GM18909 (cell line): ENCODE data around the gene CRYZ.
"Not testable (repeated sequence)": the region's sequence is repeated elsewhere in the genome, so short reads cannot be mapped to it uniquely, and the experiment has no call there.

Source experiments
- ATAC-seq: cut with Tn5 transposase; IDR thresholded peaks from one replicate; pipeline ENCODE4 v1.9.1; 2021; ENCODE audit warnings: mild to moderate bottlenecking; ENCODE audit not compliant: unreplicated experiment, poor library complexity

The CRYZ gene

DNA sequence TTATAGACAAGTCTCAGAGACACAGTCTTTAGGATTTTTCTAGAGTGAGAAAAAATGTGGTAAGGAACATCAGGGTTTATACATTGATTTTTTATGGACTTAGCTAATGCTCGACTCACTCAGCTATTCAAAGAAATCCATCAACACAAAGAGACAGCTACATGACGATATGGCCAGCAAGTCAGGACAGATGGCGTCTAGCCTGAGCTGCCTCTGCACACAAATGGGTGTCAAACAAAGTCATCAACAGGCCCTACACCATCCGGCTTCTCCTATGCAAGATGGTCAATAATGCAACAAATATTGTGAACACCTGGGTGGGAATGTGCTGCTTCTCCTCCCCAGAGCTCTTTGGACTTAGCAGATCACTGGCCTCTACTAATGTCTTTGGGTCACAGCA, 45.9 kb downstream of the CRYZ start:
- ATAC-seq: no peak

- ATAC-seq: no peak
These were observed 48.5 kb downstream of the CRYZ start for GRCh38 chr1:74684301-74684700.

GRCh38 chr1:74683656-74684055, 49.2 kb downstream of the CRYZ start:
- ATAC-seq: no peak

DNA sequence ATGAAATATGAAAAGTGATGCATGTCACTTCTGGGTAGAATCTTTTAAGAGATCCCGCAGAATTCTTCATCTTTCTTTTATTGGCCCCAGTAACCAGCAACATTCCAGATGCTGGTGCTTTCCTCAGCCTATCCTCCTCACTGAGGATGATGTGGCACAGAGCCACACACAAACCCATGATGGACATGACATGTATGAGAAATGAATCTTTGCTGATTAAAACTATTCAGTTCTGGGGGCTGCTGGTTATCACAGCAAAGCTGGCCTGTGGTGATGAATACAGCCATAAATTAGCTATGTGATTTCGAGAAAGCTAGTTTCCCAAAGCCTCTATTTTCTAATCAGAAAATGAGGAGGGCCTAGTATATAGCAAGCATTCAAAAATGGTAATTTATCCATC, 51.0 kb downstream of the CRYZ start:
- peak; percentile 4 for ATAC-seq

DNA sequence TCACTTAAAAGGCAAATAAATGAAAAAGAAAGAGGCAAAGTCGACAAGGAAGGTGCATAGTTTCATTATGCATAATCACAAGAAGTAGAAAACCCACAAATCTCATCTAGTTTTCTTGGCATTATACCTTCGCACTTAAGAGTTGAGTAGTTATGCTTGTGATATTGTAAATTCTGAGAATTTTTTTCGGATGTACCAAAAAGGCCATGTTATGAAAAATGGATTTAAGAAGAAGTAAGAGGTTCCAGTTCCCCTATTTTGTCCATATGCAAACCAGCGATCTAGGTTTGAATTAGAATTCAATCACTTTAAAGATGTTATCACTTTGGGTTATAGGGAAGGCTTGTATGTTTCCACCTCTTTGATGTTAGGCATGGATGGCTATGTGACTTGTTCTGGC, 51.4 kb downstream of the CRYZ start:
- ATAC-seq: peak; percentile 89

DNA sequence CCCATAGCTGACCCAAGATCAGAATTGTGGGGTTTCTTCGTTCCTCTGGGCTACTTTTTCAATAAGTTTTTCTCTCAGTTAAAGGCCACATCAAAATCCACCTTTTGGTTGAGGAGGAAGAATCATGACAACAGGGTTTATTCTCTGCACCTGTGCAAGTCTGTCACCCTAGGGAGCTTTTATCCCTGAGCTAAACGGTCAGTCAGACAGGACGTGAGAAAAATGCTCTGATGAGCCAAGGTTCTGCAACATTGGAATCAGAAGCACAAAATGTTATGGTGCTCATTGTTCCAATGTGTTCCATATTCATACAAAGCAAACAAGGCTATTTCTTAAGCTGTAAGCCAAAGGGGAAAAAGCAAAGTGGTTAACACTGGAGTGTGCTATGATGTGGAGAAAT, 51.8 kb downstream of the CRYZ start:
- ATAC-seq: peak; percentile 50

- ATAC-seq: no peak
These were observed 53.0 kb downstream of the CRYZ start for GRCh38 chr1:74679811-74680210.

GRCh38 chr1:74677926-74678325, 54.9 kb downstream of the CRYZ start:
- ATAC-seq: no peak

GRCh38 chr1:74674278-74675048, 58.4 kb downstream of the CRYZ start:
- peak; percentile 42 for ATAC-seq

DNA sequence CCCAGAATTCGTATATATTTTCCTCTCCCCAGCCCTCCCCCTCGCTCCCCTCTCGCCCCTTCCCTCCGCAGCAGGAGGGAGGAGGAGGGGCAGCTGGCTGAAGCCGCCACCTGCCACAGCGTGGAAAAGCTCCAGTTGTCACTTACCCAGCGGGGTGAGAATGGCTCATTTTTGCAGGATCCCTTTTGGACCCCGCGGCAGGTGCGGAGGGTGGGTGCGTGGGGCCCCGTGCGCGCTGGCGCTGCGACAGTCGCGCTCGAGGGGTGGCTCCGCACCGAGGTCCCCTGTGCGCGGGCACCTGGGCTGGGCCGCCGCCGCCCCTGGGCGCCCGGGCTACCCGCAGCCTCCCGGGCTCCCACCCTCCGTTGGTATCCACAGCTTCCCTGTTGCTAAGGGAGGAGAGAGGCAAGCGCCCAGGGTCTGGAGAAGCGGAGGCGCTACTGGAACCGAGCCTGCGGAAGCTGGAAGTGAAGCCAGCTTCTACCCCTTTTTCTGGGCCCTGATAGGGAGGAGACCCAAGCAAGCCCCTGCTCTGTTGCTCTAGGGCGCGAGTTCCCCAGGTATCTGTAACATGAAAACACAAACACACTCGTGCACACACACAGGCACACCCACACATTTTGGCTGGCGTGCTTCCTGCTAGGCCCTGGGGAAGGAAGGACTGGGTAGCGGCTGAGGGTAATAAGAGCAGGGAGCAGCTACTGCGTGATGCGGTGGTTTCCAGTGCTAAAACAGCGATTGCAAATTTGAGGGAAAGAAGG, 59.3 kb downstream of the CRYZ start, which contains the start of gene ERICH3:
Gene ERICH3, minus strand, starts transcription at position 442 of the 761 bp plus-strand sequence. Its CDS starts 273 bp downstream, at position 169.
- ATAC-seq: peak; percentile 66

DNA sequence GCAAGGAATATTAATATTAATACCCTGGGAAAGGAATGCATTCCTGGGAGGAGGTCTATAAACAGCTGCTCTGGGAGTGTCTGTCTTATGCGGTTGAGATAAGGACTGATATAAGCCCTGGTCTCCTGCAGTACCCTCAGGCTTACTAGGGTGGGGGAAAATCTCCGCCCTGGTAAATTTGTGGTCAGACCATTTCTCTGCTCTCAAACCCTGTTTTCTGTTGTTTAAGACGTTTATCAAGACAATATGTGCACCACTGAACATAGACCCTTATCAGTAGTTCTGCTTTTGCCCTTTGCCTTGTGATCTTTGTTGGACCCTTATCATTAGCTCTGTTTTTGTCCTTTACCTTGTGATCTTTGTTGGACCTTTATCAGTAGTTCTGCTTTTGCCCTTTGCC, 62.0 kb downstream of the CRYZ start:
- ATAC-seq: not testable (repeated sequence)
